ENCODE results near the gene KLHL42.

- TF ChIP-seq YY1 (IDR thresholded peaks at IDR 0.05; ENCODE audit: low read depth) (no peak), MAX (IDR thresholded peaks at IDR 0.05) (no peak), EP300 (IDR thresholded peaks at IDR 0.05; ENCODE audit: borderline replicate concordance) (no peak), EGR1 (IDR thresholded peaks at IDR 0.05) (no peak), TAF1 (IDR thresholded peaks at IDR 0.05; ENCODE audit: low read depth) (no peak), REST (IDR thresholded peaks at IDR 0.05; ENCODE audit: low read depth) (no peak), RAD21 (IDR thresholded peaks at IDR 0.05; ENCODE audit: low read depth) (no peak), FOXM1 (IDR thresholded peaks at IDR 0.05; ENCODE audit: borderline replicate concordance, low read depth) (no peak), CREB1 (IDR thresholded peaks at IDR 0.05; ENCODE audit: low read depth) (no peak), TCF12 (IDR thresholded peaks at IDR 0.05; ENCODE audit: low read depth) (no peak), TEAD4 (IDR thresholded peaks at IDR 0.05) (no peak)
These were observed 27.1 kb downstream of the KLHL42 start for GRCh38 chr12:27807063-27807703.

Data from Ishikawa (cell line).